Hepatocyte (in vitro differentiated cells): Measurements from ENCODE around the gene SCG5. TPM values are rescaled to one million over a fixed set of nuclear protein-coding genes. Genes with fewer than 3 reads are reported as not detected.

Experiments used
- DNase-seq: peaks from one replicate; pipeline ENCODE4 v3.0.0-alpha.2; 2016; ENCODE audit warnings: low spot score
- H2AFZ ChIP-seq: fragments of 200-600 bp; sonication (generic); 2 replicates; pipeline ENCODE4 v1.6.0; 2016; ENCODE audit warnings: antibody characterized with exemption, mild to moderate bottlenecking
- H3K27ac ChIP-seq: fragments of 200-600 bp; sonication (generic); 2 replicates; pipeline ENCODE4 v1.5.1; 2016; ENCODE audit warnings: mild to moderate bottlenecking
- H3K27me3 ChIP-seq: fragments of 200-600 bp; sonication (generic); 2 replicates; pipeline ENCODE4 v1.6.1; 2016
- H3K36me3 ChIP-seq: fragments of 200-600 bp; sonication (generic); replicated peaks from 2 replicates; pipeline ENCODE4 v1.5.1; 2016; ENCODE audit warnings: low read depth; ENCODE audit not compliant: insufficient read depth
- H3K4me1 ChIP-seq: fragments of 200-600 bp; sonication (generic); 2 replicates; pipeline ENCODE4 v1.5.1; 2016; ENCODE audit warnings: mild to moderate bottlenecking, moderate library complexity; ENCODE audit not compliant: insufficient read depth
- H3K4me2 ChIP-seq: fragments of 200-600 bp; sonication (generic); 2 replicates; pipeline ENCODE4 v1.6.0; 2016
- H3K4me3 ChIP-seq: fragments of 200-600 bp; sonication (generic); 2 replicates; pipeline ENCODE4 v1.5.1; 2016; ENCODE audit warnings: mild to moderate bottlenecking
- H3K79me2 ChIP-seq: fragments of 200-600 bp; sonication (generic); 2 replicates; pipeline ENCODE4 v1.6.0; 2017; ENCODE audit warnings: mild to moderate bottlenecking
- H3K9me2 ChIP-seq: fragments of 200-600 bp; sonication (generic); replicated peaks from 2 replicates; pipeline ENCODE4 v1.6.0; 2017; ENCODE audit warnings: mild to moderate bottlenecking; ENCODE audit not compliant: insufficient read depth
- H3K9me3 ChIP-seq: fragments of 200-600 bp; sonication (generic); 2 replicates; pipeline ENCODE4 v1.5.1; 2016; ENCODE audit warnings: low read depth, mild to moderate bottlenecking
- H4K20me1 ChIP-seq: fragments of 200-600 bp; sonication (generic); 2 replicates; pipeline ENCODE4 v1.6.0; 2016; ENCODE audit warnings: mild to moderate bottlenecking; ENCODE audit not compliant: insufficient read depth, poor library complexity, severe bottlenecking
- EZH2 ChIP-seq: fragments of 200-600 bp; sonication (generic); IDR thresholded peaks from 2 replicates; pipeline ENCODE4 v1.6.1; 2016; ENCODE audit warnings: antibody characterized with exemption, mild to moderate bottlenecking, borderline replicate concordance
- EZH2phosphoT487 ChIP-seq: fragments of 200-600 bp; sonication (generic); IDR thresholded peaks from one replicate; pipeline ENCODE4 v1.6.1; 2018; ENCODE audit warnings: antibody characterized with exemption, mild to moderate bottlenecking, low read depth, moderate library complexity; ENCODE audit not compliant: unreplicated experiment, severe bottlenecking
- WGBS: methylation state at CpG from one replicate; pipeline ENCODE4 v1.1.6; 2016; ENCODE audit warnings: low lambda C conversion rate; ENCODE audit errors: missing lambda C conversion rate; 5-methylcytosine and 5-hydroxymethylcytosine counted together
- polyA plus RNA-seq: library from polyadenylated mRNA; unstranded; fragments of >200 nt; fragmentation: Nextera tagmentation; extraction: Ambion mirVana; gene quantifications from 2 replicates; pipeline ENCODE4 v1.2.1, GENCODE V29; 2016
- small RNA-seq: library from RNA; depleted of rRNA; stranded (forward); fragments of <200 nt; gene quantifications from one replicate; pipeline ENCODE3, GENCODE V24; 2014
- total RNA-seq: library from RNA; depleted of rRNA; stranded (reverse); fragments of >200 nt; gene quantifications from 2 replicates; pipeline ENCODE4 v1.2.3, GENCODE V29; 2014
- TF ChIP-seq, protein P1 (sequence below): fragments of 200-600 bp; sonication (generic); IDR thresholded peaks from 2 replicates; pipeline ENCODE4 v1.5.1; 2016; ENCODE audit warnings: antibody characterized with exemption, mild to moderate bottlenecking; ENCODE audit not compliant: poor library complexity

Gene SCG5
- total and polyA plus RNA-seq, 2 experiments from 2014 or later: 5.2 to 9.8 TPM

DNA sequence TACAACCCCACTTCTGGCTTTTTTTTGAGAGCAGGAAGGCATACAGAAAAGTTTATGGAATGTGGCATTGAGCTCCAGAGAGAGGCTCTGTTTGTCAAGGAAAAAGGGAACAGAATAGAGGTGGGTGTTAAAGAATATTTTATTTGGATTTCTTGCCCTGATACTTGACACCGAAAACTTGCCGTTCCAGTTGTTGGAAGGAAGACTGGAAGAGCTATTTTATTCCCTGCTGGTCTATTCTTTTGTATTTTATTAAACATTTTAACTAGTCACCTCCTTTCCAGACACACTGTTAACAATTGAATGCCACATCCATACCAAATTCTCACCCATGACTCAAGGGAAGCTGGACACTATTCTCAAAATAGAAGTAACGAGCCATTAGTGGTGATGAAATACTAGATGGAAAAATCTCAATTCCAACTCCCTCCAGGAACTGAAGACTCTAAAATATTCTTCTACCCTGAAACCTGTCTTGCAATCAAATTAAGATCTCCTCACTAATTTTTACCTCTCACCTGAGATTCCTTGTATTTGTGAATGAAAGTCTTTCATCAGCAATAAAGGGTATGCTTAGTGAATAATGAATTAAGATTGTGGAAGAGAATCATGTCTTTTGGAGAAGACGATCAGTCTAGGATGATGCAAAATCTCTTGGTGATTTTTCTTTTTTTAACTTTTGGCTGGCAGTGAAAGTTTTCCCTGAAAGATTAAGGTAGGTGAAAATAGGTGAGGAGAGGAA is 104.8 kb downstream of the SCG5 start:
- Histone ChIP-seq H3K4me3 (no peak overlapping the region), H3K27me3 (no peaks in the 10 kb centered on the region), H3K36me3 (no peaks in the 10 kb centered on the region), H2AFZ (no peak overlapping the region), H3K79me2 (no peaks in the 10 kb centered on the region), H3K9me2 (no peaks in the 10 kb centered on the region), H3K27ac (no peak overlapping the region), H3K9me3 (no peaks in the 10 kb centered on the region), H3K4me1 (no peaks in the 10 kb centered on the region), H3K4me2 (no peak overlapping the region), H4K20me1 (no peaks in the 10 kb centered on the region)
- WGBS: 92% methylated on average over 4 of the region's 4 CpGs
- no peak for DNase-seq
- TF ChIP-seq, protein P1, sequence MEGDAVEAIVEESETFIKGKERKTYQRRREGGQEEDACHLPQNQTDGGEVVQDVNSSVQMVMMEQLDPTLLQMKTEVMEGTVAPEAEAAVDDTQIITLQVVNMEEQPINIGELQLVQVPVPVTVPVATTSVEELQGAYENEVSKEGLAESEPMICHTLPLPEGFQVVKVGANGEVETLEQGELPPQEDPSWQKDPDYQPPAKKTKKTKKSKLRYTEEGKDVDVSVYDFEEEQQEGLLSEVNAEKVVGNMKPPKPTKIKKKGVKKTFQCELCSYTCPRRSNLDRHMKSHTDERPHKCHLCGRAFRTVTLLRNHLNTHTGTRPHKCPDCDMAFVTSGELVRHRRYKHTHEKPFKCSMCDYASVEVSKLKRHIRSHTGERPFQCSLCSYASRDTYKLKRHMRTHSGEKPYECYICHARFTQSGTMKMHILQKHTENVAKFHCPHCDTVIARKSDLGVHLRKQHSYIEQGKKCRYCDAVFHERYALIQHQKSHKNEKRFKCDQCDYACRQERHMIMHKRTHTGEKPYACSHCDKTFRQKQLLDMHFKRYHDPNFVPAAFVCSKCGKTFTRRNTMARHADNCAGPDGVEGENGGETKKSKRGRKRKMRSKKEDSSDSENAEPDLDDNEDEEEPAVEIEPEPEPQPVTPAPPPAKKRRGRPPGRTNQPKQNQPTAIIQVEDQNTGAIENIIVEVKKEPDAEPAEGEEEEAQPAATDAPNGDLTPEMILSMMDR: no peak
- TF ChIP-seq EZH2 (no peak), EZH2phosphoT487 (no peak)

Small RNAs within 50 kb of the gene (small RNA-seq; reads per million reads assigned to genes)
- not detected for gene RN7SL286P

Other genes with a start within 250 kb of the SCG5 start
- gene GOLGA8K, start 238.4 kb upstream of the SCG5 start, total RNA-seq: not detected in 2 replicates
- gene GOLGA8K, start 238.4 kb upstream of the SCG5 start, polyA plus RNA-seq: 0.15 TPM in 1 of 2 replicates, not detected in the other
- gene GOLGA8O, start 186.1 kb upstream of the SCG5 start, total RNA-seq: 0.12 and 0.73 TPM in 2 replicates
- 0.07 and 0.18 TPM in 2 replicates for gene GOLGA8O, start 186.1 kb upstream of the SCG5 start, polyA plus RNA-seq
- gene GOLGA8N, start 48.3 kb upstream of the SCG5 start, total RNA-seq: 1.8 and 3.2 TPM in 2 replicates
- gene GOLGA8N, start 48.3 kb upstream of the SCG5 start, polyA plus RNA-seq: 0.54 and 0.99 TPM in 2 replicates
- gene ARHGAP11A, start 26.2 kb upstream of the SCG5 start, total RNA-seq: 4.7 and 4.9 TPM in 2 replicates
- 3.4 and 4.8 TPM in 2 replicates for gene ARHGAP11A, start 26.2 kb upstream of the SCG5 start, polyA plus RNA-seq
- 4.5 and 5.7 TPM in 2 replicates for gene GREM1, start 76.3 kb downstream of the SCG5 start, total RNA-seq
- gene GREM1, start 76.3 kb downstream of the SCG5 start, polyA plus RNA-seq: 1.5 and 3.1 TPM in 2 replicates